ENCODE data around the gene CHST8.

The CHST8 gene

DNA sequence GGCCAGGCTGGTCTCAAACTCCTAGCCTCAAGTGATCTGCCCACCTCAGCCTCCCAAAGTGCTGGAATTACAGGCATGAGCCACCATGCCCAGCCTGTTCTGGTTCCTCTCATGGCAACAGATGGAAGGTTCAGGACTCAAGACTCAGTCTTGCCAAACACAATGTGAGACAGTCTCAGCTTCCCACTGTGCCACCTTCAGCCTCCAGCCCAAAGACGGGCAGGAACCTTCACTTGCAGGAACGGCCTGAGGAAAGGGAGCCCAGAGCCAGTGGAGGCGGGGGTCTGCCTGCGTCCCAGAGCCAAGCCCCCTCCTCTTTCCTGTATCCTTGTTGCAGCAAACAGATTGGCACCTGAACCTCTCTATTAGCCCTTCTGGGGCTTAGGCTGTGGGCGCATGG, 2.9 kb upstream of the CHST8 start:
- DNase-seq, result no peak

DNA sequence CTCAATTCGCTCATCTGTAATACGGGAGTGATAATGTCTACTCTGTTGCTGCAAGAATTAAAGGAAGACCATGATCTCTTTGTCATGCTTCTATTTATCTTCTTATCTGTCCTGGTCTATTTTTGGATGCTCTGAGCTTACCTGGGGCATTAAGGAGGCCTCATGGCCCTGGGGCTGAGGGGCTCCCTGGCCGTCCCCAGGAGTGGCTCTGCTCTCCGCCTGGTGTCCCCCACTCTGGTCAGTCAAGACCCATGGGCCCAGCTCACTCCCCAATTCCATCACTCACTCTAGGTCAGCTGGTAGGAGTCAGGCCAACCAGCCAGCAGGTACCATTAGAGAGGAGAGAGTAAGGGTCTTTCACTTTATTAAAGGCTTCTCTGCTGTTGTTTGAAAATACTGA, 1.1 kb upstream of the CHST8 start:
- no peak for DNase-seq

DNA sequence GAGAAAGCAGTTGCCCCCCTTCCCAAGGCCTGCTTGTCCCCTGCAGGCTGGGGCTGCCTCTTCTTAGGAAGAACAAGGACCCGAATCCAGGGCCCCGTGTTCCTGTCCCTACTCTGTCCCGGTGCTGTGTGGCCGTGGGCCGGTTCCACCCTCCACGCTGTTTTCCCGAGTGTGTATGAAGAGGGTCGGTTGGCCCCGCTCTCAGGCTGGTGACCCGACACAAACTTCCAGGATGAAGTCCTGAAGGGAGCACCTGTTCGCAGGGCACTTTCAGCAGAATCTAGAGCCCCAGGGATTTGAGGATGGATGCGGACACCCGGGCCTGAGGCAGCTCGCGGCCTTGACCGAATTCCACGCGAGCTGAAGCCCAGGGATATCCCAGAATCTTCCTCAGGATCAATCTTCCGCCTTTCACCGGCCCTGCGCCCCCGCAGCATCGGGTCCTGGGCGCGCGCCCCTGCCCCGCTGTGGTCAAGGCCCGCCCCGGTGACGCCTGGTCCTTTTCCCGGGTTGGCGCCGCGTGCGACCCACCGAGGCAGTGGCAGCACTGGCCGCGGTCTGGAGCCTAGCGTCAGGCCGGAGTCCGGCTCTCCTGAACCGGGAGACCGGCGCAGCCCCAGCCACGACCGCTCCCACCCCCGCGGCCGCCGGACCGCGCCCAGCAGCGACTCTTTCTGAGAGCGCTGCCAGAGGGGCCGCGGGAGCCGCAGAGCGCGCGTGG, 528 bp upstream of the CHST8 start:
- DNase-seq, result no peak

DNA sequence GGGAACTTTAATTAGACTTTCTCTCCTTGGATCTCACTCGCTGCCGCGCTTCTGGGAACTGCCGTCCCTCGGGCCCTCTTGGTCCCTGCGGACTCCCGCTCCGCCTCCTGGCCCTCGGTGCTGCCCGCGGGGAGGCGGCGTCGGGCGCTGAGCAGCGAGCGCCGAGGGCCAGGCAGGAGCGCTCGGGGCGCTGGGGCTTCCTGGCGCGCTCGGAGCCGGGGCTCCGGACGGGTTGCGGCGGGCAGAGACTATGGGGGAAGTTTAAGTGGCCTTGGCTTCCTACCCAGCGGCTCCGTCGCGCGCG, 704 bp downstream of the CHST8 start:
- DNase-seq, result no peak

DNA sequence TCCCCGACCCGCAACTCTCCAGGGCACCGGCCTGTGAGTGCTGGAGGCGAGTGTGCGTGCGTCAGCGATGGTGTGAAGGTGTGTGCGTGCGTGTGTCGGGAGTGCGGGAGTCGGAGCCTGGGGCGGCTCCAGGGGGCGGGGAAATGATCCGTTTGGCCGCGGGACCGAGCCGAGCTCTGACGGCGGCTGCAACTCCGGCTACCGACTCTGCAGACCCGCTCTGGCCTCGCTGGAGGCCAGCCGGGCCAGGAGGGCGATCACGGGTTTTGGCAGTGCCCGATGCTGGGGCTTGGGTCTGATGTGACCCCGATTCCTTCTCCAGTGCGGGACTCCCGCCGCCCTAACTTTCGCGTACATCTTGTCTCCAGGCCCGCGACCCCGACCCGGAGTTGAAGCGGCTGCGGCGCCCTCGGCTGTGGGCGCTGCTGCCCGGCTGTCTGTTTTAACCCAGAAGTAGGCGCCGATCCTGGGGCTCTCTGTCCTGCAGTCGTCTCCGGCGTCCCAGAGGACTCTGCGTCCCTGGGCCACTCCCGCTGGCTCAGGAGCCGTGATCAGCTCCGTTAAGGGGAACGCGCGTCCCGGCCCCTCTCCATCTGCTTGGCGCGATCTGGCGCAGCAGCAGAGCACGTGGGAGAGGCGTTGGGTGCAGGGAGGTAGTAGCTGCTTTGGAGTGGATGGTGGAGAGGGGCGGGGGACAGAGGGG, 1.2 kb downstream of the CHST8 start:
- DNase-seq, result no peak

DNA sequence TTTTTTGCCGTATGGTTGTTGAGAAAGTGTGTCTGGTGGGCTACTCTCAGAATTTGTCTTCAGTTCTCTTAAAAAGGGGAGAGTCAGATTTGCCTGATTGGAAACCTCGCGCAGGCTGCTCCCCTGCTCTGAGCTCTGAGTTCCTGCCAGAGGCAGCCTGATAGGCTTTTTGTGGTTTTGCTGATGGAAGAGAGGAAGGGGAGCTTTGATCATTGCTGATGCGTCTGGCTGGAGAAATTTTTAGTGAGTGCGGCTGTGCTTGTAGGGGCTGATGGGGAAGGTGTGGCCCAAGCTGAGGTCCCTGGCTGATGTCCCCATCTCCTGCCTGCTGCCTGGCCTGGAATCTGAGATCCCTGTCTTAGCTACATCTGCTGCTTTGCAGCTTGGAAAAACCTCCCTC, 2.8 kb downstream of the CHST8 start:
- DNase-seq, result no peak

DNA sequence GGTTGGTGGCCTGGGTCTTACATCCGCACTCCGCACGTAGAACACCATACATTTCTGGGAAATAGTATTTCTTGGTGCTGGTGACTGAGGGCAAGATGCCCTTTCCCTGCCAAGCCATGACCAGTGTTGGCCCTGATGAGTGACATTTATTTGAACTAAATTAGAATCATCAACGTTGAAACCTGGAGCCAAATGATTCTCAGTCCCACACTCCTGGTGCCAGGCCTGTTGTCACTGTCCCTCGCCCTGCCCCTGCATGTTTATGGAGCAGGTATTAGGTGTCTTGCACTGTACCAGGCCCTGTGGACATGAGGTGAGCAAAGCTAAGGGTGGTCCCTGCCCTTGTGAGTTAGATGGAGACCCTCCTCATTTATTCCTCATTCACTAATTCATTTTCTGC, 5.8 kb downstream of the CHST8 start:
- no peak for DNase-seq

DNA sequence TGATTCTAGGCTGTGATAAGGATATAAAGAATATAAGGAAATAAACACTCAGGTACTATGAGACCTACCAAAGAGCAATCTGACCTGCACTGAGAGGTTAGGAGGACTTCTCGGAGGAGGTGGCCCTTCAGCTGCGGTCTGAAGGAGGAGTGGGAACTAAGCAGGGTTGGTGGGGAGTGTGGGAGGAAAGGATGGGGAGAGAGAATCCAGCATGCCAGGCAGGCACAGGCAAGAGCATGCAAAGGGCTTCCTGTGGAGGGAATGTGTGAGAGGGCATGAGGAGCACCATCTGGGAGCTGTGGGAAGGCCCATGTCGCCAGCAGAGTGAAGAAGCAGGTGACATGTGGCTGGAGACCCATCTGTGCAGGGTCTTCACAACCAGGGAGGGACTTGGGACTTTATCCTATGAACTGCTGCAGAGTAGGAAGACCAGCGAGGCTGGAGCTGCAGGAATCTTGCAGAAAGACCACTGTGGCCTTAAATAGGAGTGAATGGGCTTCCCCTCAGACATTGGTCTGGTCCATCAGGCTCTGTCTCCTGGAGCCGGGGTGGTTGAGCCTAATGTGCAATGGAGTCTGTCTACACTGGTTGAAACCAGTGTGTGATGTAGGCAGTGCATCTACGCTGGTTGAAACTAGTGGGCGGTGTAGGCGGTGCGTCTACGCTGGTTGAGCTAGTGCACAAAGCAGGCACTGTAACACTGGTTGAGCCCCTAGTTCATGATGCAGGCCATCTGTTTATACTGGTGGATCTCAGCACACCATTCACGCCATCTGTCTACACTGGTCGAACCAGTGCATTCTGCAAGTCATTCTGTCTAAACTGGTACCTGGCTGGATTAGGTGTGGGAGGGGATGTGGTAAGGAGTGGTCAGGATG, 6.4 kb downstream of the CHST8 start:
- no peak for DNase-seq

DNA sequence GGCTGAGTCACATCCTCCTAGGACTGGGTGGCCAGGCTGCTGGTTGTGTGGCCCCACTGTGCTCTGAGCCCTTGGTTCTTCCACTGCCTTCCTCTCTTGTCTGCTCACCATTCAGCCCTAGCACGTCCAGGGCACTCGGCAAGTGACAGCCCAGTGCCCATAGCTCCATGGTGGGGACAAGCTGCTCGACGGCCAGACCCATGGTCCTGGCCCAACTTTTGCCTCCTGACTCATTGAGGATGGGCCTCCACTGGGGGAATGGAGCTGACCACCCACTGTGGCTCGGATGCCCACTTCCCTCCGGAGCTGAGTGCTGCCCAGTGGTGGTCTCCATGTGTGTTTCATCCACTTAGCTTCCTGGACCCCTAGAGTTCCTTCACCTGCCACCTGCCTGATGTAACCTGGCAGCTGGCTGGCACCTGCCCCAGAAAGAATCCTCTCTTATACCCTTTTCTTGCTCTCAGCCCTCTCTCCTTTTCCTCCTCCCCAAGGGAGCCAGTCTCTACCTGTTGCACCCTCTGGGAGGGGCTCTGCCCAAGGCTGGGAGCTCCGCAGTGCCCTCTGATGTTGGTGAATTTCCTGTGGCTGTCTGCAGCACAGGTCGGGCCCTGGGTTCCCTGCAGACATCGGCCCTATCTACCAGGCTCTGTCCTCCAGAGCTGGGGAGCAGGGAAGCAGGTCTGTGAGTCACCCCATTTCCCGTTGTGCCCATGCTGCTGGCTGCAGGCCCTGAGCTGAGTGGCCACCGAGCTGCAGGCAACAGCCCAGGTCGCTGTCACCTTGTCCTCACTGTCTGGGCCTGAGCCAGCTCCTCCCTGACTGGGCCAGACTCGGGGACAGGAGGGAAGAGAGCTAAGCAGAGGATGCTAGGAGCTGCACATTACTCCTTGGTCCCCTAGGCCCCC, 7.4 kb downstream of the CHST8 start:
- no peak for DNase-seq

DNA sequence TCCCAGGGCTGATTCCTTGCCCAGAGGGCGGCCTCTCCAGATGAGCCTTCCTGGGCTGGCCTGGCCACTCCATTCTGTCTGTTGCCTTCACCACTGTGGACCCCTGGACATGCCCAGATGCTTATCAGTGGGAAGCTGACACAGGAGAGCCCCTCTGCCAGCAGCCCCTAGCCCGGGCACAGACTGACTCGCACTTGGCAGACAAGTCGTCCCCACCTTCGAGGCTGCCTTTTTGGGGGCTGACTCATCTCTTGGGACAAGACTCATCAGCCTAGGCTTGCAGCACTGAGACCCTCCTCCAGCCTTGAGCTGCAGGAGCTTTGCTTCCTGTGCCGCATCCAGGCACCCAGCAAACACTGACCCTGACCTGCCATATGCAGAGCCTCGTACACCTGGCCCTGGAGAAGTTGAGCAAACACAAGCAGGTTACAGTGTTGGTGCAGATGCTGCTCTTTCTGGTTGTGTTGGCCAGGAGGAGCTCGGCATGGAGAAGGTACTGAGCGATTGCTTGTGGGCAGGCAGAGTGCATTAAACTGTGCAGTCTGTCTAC, 8.1 kb downstream of the CHST8 start:
- no peak for DNase-seq

DNA sequence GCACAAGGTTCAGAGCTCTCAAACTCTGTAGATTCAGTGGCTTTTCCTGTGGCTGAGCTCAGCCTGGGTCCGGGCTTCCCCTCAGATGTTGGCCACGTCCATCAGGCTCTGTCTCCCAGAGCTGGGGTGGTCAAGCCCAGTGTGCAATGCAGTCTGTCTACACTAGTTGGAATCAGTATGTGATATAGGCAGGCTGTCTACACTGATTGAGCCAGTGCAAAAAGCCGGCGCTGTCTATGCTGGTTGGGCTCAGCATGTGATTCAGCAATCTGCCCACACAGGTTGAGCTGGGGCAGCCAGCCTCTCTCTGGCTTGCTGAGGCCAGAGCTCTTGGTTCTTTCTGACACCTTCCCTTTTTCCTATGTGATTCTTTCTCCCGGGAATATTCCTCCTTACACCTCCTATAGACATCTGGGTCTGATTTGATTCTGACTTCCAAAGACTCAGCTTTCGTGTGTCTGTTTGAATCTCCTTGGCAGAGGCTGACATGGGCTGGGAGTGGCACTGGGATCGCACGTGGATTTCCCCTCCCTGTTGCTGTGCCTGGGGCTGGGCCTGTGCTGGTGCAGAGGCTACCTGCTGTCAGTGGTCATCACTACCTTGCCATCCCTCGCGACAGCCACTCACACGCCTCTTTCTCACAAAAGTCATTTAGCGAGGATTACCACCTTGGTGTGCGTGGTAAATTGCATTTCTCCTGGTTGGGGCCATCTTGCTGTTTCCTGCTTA, 9.3 kb downstream of the CHST8 start:
- no peak for DNase-seq

DNA sequence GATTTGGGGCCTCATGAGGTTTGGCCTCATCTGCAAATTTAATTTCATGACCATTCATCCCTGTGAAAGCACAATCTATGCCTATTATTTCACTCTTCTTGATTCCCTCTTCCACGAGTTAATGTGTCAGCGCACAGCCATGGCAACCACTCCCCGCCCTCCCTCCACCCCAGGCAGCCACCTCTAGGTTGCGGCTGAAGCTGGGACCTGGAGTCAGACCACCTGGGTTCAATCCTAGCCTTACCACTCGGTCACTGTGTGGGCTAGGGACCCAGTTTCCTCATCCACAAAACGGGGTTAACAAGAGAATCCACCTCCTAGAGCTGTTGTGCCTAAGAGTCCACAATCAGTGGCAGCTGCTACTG, 9.8 kb downstream of the CHST8 start:
- no peak for DNase-seq

DNA sequence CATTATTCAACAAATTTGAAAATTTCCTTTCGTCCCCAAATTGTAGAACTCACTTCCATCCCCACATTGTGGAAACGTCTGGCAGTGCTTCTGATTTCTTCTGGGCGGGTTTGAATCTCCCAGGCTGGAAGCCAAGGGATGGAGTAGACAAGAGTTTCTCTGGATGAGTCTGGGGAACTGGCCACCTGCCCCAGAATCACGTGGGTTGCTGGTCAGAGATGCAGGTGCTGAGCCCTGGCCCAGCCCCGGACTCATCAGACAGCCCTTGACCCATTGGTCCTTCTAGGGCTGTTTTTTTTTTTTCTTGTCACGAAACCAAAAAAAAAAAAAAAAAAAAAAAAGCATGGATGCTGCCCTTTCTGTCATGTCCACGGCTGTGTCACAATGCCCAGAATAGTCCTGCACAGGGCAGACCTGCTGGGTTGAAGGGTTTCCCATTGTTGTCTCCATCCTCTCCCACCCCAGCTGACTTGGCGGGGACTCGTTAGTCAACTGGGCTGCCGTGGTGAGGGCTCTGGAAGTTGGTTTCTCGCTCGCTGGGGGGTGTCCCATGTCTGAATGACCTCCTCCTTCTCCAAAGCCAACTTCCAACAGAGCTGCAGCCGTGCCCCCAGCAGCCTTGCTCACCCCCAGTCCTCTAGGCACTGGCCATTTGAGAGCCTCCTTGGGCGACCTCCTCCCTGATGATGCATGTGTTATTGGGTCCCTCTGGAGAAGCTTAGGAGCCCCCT, 12.8 kb downstream of the CHST8 start:
- no peak for DNase-seq

DNA sequence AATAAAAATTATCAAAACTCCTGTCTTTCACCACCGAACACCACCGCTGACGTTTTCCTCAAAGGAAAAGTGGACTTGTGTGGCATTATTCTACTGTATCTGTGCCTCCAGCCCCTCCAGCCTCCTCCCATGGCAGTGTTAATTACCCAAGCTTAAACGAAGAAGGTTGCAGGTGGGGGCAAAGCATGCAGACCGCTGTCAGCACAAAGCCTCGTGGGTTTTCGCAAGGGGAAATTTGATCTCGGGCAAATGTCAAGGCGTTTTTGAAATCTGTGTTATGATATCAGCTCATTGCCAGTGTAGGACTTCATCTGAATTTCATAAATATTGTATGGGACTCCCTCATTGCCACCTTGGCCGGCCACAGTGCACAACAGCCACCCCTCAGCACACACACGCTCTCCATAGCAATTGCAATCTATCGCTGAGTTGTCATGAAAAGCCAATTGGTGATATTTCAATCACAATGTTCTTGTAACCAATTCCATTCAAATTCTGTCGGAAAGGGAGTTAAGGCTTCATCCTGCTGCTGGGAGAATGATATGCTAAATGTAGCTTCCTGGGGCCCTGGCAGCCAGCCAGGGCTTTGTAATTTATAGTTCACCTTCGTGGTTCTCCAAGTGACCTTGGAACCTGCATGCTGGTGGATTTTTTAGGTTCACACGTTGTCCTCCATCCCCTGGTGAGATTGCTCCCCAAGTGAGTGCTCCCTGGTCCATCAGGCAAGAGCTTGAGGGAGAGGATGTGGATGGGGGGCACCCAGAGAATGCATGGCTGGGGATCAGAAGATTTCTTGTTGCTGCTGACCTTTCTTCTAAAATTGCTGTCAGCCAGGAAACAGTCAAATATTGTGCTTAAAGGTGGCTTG, 16.6 kb downstream of the CHST8 start:
- no peak for DNase-seq

DNA sequence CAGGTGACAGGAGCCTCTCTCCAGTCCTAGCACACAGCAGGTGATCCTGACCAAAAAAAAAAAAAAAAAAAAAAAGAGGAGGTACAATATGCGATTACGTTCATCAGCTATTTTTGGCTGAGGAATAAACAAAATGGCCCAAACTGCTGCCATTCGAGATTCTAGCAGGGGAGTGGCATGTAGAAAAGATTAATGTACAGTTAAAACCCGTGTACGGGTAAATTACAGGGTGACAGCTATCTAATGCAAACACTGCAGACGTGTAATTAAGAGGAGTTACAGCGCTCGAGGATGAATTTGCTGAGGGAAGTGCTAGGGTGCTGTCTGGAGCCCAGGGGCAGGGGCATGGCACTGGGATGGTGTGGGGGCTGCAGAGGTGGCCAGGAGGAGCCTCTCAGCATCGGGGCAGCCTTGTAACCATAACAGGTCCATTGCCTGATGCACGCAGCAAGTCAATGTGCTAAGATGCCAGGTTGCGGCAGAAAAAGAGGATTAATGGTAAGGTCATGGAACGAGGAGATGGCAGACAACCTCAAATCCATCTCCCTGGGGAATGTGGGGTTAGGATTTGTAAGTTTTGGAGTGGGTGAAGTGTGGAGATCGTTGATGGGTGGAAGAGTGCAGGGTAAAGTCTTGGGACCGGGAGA, 17.4 kb downstream of the CHST8 start:
- DNase-seq, result no peak

DNA sequence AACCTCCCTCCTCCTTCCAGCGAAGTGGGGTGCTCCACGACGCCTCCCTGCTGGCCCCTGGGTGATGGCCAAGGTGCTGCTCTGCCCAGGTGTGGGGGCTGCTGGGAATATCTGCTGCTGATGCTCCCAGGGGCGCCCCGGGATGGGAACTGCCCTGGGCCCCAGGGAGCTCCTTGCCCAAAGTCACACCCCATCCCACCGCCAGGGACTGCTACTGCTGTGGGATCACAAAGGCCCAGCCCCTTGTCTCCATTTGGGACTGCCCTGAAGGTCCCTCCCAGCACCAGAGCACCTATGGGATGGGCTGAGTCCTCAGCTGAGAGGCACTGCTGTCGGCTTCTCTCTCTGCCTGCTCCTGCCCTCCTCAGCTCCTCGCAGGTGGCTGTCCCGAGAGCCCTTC, 19.0 kb downstream of the CHST8 start:
- DNase-seq, result no peak

DNA sequence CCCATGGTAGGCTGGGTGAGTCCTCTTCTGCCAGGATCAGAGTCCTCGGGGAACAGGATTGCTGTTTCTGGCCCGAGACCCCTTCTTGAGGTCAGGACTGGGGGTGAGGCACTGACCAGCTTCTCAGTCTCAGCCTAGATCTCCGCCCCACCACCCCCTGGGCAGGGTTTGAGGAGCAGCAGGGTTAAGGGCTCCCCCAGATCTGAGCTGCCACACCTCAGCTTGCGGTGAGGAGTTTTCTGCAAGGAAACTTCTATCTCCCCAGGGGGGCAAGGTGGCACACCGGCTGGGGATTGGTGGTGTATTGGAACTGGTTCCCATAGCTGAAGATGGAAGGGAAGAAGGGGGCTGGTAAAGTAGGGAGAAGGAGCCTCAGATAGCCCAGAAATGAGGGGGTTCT, 19.5 kb downstream of the CHST8 start:
- no peak for DNase-seq

DNA sequence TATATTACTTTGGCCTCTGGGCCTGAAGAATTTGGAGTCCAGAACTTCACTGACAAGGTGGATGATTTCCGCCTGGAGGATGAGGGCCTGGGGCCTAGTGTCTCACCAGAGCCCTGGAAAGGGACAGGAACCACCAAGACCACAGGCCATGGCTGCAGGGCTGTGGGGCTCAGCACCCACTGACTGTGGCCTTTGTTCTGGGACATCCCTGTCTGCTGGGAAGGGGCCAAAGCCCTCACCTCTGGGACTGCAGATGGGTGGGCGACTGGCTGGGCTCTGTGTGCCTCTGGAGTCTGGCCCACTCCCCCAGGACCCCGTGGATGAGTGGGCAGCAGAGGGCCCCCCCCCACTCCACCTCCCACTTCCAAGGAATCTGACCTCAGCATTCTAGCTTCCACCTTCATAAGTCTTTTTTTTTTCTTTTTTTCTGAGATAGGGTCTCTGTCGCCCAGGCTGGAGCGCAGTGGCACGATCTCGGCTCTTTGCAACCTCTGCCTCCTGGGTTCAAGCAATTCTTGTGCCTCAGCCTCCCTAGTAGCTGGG, 20.3 kb downstream of the CHST8 start:
- no peak for DNase-seq

DNA sequence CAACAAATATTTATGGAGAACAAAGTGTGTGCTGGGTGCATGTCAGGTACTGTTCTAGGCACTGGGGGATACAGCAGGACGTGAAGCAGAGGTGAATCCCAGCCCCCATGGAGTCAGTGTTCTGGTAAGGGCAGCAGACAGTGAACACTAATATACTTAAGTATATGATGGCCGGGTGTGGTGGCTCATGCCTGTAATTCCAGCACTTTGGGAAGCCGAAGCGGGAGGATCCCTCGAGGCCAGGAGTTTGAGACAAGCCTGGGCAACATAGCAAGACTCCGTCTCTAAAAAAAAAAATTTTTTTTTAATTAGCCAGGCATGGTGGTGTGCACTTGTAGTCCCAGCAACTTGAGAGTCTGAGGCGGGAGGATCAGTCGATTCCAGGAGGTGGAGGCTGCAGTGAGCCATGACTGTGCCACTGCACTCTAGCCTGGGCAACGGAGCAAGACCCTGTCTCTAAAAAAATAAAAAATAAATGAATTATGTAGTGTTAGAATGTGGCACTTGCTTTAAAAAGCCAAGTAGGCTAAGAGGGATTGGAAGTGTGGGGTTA, 22.6 kb downstream of the CHST8 start:
- no peak for DNase-seq

Measured in inflammatory macrophage treated with lipopolysaccharide for 1 hour (primary cell).